Fibroblast of the conjunctiva (primary cell): ENCODE results near the gene RNF223.
"Not testable (repeated sequence)": the region's sequence is repeated elsewhere in the genome, so short reads cannot be mapped to it uniquely, and the experiment has no call there.

Experiments used
- DNase-seq: peaks from one replicate; pipeline ENCODE4 v3.0.0-alpha.2; 2010; ENCODE audit warnings: low read depth

The RNF223 gene

GRCh38 chr1:1072299-1072848, 1.7 kb downstream of the RNF223 start:
- DNase-seq = no peak

GRCh38 chr1:1071486-1072298, 2.4 kb downstream of the RNF223 start:
- DNase-seq = no peak

GRCh38 chr1:1069711-1070676, 4.1 kb downstream of the RNF223 start:
- no peak for DNase-seq

- no peak for DNase-seq
Observed at GRCh38 chr1:1069056-1069710, 4.9 kb downstream of the RNF223 start.

DNA sequence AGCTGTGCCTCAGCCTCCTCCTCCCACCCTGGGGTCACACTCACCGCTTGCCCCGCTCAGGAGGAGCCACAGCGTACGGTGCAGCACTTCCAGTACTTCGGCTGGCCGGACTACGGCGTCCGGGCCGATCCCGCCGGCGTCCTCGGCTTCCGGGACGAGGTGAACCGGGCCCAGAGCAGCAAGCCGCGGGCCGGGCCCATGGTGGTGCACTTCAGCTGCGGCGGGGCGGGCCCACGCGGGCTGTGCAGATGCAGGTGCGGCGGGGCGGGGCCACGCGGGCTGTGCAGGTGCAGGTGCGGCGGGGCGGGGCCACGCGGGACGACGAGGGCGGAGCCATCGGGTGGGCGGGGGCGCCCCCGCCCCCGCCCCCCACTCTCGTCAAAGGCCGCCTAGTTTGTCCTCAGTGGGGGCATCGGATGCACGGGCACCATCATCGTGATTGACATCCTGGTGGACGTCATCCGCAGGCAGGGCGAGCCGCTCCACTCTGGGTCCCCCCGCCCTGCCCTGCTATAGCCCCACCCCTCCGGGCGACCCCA, 5.5 kb downstream of the RNF223 start:
- DNase-seq = no peak

GRCh38 chr1:1067860-1068516, 6.1 kb downstream of the RNF223 start:
- DNase-seq = no peak

DNA sequence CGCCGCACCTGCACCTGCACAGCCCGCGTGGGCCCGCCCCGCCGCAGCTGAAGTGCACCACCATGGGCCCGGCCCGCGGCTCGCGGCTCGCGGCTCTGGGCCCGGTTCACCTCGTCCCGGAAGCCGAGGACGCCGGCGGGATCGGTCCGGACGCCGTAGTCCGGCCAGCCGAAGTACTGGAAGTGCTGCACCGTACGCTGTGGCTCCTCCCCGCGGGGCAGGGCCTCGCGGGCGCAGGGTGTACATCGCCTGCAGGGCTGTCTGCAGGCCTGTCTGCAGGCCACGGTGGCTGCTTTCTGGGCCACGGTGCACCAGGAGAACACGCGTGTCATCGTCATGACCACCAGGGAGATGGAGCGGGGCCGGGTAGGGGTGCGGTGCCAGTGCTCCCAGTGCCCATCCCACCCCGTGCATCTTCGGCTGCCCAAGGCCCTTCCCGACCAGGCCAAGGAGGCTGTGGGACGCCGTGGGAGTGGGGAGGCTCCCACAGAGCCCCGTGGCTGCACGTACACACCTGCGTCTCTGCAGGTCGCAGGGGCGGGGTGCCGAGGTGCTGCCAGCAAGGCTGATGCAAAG, 6.7 kb downstream of the RNF223 start:
- DNase-seq = no peak

DNA sequence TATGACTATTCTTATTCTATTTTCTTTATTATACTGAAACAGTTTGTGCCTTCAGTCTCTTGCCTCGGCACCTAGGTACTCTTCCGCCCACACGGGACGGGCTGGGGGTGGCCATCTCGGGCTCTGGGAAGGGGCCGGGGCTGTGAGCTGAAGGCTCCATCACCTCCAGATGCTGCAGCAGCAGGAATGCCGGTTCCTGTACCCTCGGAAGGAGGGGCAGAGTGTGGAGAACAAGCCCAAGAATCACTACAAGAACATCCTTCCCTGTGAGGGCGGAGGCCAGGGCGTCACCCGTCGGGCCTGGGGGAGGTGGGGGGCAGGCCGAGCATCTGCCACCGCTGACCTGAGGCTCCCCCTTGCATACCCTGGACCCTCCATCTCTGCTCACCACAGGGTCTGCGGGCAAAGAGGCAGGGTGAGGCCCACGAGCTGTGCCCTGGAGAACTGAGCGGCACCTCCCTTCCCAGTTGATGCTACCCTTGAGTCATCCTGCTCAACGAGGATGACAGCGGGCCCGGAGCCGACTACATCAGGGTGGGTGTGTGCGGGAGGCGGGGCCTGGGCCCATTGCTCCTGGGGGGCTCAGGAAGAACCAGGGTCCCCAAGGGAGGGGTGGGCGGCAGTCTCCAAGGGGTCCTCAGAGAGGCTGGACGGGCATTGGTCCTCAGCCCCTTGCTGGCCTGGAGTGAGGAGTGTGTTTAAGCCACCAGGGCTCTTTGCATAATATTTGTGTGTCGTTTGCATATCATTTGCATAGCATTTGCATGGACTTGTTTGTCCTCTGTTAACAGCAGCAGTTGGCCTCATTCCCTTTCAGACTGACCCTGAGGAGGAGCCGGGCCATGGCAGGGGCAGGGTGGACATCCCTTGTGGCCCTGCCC, 7.5 kb downstream of the RNF223 start:
- no peak for DNase-seq

DNA sequence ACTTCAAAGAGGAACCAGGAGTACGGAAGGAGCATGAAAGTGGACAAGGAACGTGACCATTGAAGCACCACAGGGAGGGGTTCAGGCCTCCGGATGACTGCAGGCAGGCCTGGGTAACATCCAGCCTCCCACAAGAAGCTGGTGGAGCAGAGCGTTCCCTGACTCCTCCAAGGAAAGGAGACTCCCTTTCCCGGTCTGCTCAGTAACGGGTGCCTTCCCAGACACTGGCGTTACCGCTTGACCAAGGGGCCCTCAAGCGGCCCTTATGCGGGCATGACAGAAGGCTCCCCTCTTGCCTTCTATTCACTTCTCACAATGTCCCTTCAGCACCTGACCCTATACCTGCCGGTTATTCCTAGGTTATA, 8.2 kb downstream of the RNF223 start:
- not testable (repeated sequence) for DNase-seq

GRCh38 chr1:1065265-1065939, 8.7 kb downstream of the RNF223 start:
- no peak for DNase-seq

- DNase-seq = no peak
Observed at GRCh38 chr1:1063945-1064831, 9.9 kb downstream of the RNF223 start.

GRCh38 chr1:1063261-1063944, 10.7 kb downstream of the RNF223 start:
- DNase-seq = no peak

GRCh38 chr1:1062348-1063163, 11.6 kb downstream of the RNF223 start:
- DNase-seq = no peak

GRCh38 chr1:1061682-1062345, 12.3 kb downstream of the RNF223 start:
- no peak for DNase-seq

DNA sequence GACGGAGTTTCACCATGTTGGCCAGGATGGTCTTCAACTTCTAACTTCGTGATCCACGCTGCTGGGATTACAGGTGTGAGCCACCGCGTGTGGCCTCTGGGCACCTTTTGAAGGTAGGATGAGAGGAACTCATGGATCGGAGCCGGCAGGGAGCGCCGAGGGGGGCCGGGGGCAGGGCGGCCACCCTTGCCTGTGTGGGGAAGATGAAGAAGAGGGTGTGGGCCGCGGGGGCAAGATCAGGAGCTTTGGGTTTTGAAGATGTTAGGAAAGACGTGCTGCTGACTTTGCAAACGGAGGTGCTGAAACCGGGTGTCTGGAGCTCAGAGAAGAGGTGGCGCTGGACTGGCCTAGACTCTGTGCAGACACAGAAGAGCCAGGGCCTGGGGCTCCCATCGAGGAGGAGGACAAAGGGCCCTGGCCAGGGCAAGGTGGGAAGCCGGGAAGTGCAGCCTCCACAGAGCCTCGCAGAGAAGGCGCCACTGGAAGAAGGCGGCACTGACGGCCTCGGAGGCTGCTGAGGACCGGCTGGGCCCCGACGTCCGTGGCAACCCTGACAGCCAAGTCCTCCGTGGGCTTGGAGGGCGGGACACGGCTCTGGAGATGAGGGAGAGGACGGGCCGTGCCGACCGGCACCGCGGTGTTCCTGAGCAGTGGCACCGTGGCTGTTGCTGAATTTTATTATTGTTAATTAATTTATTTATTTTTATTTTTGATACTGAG, 13.7 kb downstream of the RNF223 start:
- DNase-seq = no peak
